Prostate gland (tissue), 2 donors: Measurements from ENCODE around the gene STS. TPM values are rescaled to one million over a fixed set of nuclear protein-coding genes. Genes with fewer than 3 reads are reported as not detected.

Source experiments
- DNase-seq: peaks from one replicate; pipeline ENCODE4 v3.0.0-alpha.2; 2019; ENCODE audit warnings: low spot score
- H3K27ac ChIP-seq, 2 donors: fragments of 200-600 bp; sonication (generic); 2 replicates each; pipeline ENCODE4 v1.5.1; 2017 to 2019
- H3K27me3 ChIP-seq: fragments of 200-600 bp; sonication (generic); replicated peaks from 2 replicates; pipeline ENCODE4 v1.5.1; 2019; ENCODE audit not compliant: insufficient read depth
- H3K36me3 ChIP-seq, 2 donors: fragments of 200-600 bp; sonication (generic); 1 replicate in 1 of 2; 2 replicates in 1 of 2; pipeline versions ENCODE4 v1.5.1 to v1.8.1; 2017 to 2019
- H3K4me1 ChIP-seq: fragments of 200-600 bp; sonication (generic); replicated peaks from 2 replicates; pipeline ENCODE4 v1.5.1; 2019
- H3K4me3 ChIP-seq, 2 donors: fragments of 200-600 bp; sonication (generic); 2 replicates each; pipeline ENCODE4 v1.5.1; 2017 to 2019
- H3K9me3 ChIP-seq: fragments of 200-600 bp; sonication (generic); 2 replicates; pipeline ENCODE4 v1.5.1; 2017
- CTCF ChIP-seq, 4 experiments: fragments of 200-600 bp in 2 of 4; fragments of 450-650 bp in 2 of 4; sonication (generic) in 2 of 4; IDR thresholded peaks; 1 replicate in 3 of 4; 2 replicates in 1 of 4; pipeline ENCODE4 v1.5.1; 2016 to 2019; ENCODE audit warnings: antibody characterized with exemption in 4 of 4, mild to moderate bottlenecking in 2 of 4, moderate library complexity in 2 of 4
- POLR2A ChIP-seq: fragments of 450-650 bp; IDR thresholded peaks from one replicate; pipeline ENCODE4 v1.6.1; 2016; ENCODE audit warnings: antibody characterized with exemption, mild to moderate bottlenecking
- POLR2AphosphoS5 ChIP-seq: sonication (generic); formaldehyde crosslinking; IDR thresholded peaks from one replicate; pipeline ENCODE4 v1.6.1; 2017; ENCODE audit warnings: antibody characterized with exemption
- WGBS: methylation state at CpG from one replicate; pipeline ENCODE4 v1.1.5; 2018; 5-methylcytosine and 5-hydroxymethylcytosine counted together
- intact Hi-C: fragments of 100-400 bp; cut with DNase I; formaldehyde crosslinking; loops from one replicate; pipeline ENCODE4 v1.14.2; 2022
- total RNA-seq, 2 donors: library from RNA; depleted of rRNA; stranded (reverse); fragments of >200 nt; gene quantifications; one replicate each; pipeline ENCODE4 v1.1.0, GENCODE V29; 2016

Gene STS
- total RNA-seq, 2 donors from 2014 or later, result 9.8 to 10.0 TPM

GRCh38 chrX:7154041-7154597, 6.6 kb downstream of the STS start:
- Histone ChIP-seq H3K9me3 (no peaks in the 10 kb centered on the region), H3K27me3 (no peaks in the 10 kb centered on the region), H3K27ac (no peak overlapping the region), H3K4me3 (no peak overlapping the region), H3K4me1 (no peaks in the 10 kb centered on the region), H3K36me3 (no peaks in the 10 kb centered on the region)
- WGBS, result 73% methylated on average over 5 of the region's 7 CpGs
- DNase-seq, result no peak
- intact Hi-C loops, result no loop called here
- TF ChIP-seq CTCF (IDR thresholded peaks at IDR 0.05), result no peak
- TF ChIP-seq POLR2A, result no peak
- TF ChIP-seq POLR2AphosphoS5, result no peak

- H3K4me3 ChIP-seq, result no peak overlapping the region
- H3K9me3 ChIP-seq, result no peaks in the 10 kb centered on the region
- TF ChIP-seq CTCF (IDR thresholded peaks at IDR 0.05), result no peak
- TF ChIP-seq POLR2AphosphoS5, result no peak
- TF ChIP-seq POLR2A, result no peak
- H3K4me1 ChIP-seq, result no peaks in the 10 kb centered on the region
- no peaks in the 10 kb centered on the region for H3K27me3 ChIP-seq
- intact Hi-C loops, result no loop called here
- DNase-seq, result no peak
- WGBS, result 95% methylated on average over 1 of the region's 1 CpG
- H3K36me3 ChIP-seq, result no peaks in the 10 kb centered on the region
- H3K27ac ChIP-seq, result no peak overlapping the region
Measured at GRCh38 chrX:7155163-7155562, 7.7 kb downstream of the STS start.

GRCh38 chrX:7156879-7157278, 9.4 kb downstream of the STS start:
- no peak for DNase-seq
- WGBS, result 79% methylated on average over 3 of the region's 3 CpGs
- TF ChIP-seq POLR2A (no peak), CTCF (IDR thresholded peaks at IDR 0.05) (no peak), POLR2AphosphoS5 (no peak)

GRCh38 chrX:7158468-7158990, 11.0 kb downstream of the STS start:
- TF ChIP-seq POLR2AphosphoS5, result no peak
- TF ChIP-seq POLR2A, result no peak
- no peak for TF ChIP-seq CTCF (IDR thresholded peaks at IDR 0.05)
- no peak overlapping the region for H3K27ac ChIP-seq
- H3K27me3 ChIP-seq, result no peaks in the 10 kb centered on the region
- H3K4me1 ChIP-seq, result no peaks in the 10 kb centered on the region
- no peaks in the 10 kb centered on the region for H3K9me3 ChIP-seq
- no peak overlapping the region for H3K4me3 ChIP-seq
- intact Hi-C loops, result no loop called here
- no peaks in the 10 kb centered on the region for H3K36me3 ChIP-seq
- WGBS, result 52% methylated on average over 5 of the region's 5 CpGs
- DNase-seq, result no peak

More at GRCh38 chrX:7156879-7157278, 9.4 kb downstream of the STS start:
- intact Hi-C loops, result no loop called here
- Histone ChIP-seq H3K4me1 (no peaks in the 10 kb centered on the region), H3K4me3 (no peak overlapping the region), H3K27me3 (no peaks in the 10 kb centered on the region), H3K9me3 (no peaks in the 10 kb centered on the region), H3K27ac (no peak overlapping the region), H3K36me3 (no peaks in the 10 kb centered on the region)

GRCh38 chrX:7159149-7159861, 11.8 kb downstream of the STS start:
- TF ChIP-seq POLR2AphosphoS5 (peak; percentile 30), CTCF (IDR thresholded peaks at IDR 0.05) (no peak), POLR2A (no peak)
- no peaks in the 10 kb centered on the region for H3K27me3 ChIP-seq
- no peak overlapping the region for H3K27ac ChIP-seq
- peak; percentile 34 for DNase-seq
- no peaks in the 10 kb centered on the region for H3K9me3 ChIP-seq
- intact Hi-C loops, result no loop called here
- no peaks in the 10 kb centered on the region for H3K4me1 ChIP-seq
- no peaks in the 10 kb centered on the region for H3K36me3 ChIP-seq
- H3K4me3 ChIP-seq, result no peak overlapping the region
- WGBS, result 55% methylated on average over 7 of the region's 7 CpGs
